Choroid plexus epithelial cell (primary cell): ENCODE measurements around the gene SEMA3F.
"Not testable (repeated sequence)": the region's sequence is repeated elsewhere in the genome, so short reads cannot be mapped to it uniquely, and the experiment has no call there.

Source experiments
- DNase-seq: peaks from one replicate; pipeline ENCODE4 v3.0.0-alpha.2; 2010; ENCODE audit warnings: low read depth
- H3K4me3 ChIP-seq: 2 replicates; pipeline ENCODE4 v1.5.1; 2011; ENCODE audit warnings: low read depth, mild to moderate bottlenecking, control low read depth, low read length, moderate library complexity
- TF ChIP-seq, protein P1 (sequence below): conservative IDR thresholded peaks from 2 replicates; pipeline ENCODE4 v1.5.1; 2011; ENCODE audit warnings: low read depth, mild to moderate bottlenecking, control low read depth, inconsistent platforms, low read length, moderate library complexity

Gene SEMA3F

DNA sequence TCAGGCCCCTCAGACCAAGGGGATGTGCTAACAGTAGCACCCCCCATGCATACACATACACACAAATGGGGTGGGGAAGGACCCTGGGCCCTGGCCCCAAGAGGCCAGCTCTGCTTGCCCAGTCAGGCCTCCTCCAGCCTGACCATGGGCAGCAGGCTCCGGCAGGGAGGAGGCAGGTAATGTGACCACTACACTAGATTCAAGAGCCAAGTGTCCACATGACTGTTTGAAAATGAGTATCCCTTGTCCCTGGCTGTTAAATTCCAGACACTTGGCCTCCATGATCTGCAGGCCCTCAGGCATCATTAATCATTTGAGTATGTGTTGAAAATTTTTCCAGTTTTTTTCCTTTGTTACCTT lies 67.0 kb downstream of the SEMA3F start:
- TF ChIP-seq, protein P1, sequence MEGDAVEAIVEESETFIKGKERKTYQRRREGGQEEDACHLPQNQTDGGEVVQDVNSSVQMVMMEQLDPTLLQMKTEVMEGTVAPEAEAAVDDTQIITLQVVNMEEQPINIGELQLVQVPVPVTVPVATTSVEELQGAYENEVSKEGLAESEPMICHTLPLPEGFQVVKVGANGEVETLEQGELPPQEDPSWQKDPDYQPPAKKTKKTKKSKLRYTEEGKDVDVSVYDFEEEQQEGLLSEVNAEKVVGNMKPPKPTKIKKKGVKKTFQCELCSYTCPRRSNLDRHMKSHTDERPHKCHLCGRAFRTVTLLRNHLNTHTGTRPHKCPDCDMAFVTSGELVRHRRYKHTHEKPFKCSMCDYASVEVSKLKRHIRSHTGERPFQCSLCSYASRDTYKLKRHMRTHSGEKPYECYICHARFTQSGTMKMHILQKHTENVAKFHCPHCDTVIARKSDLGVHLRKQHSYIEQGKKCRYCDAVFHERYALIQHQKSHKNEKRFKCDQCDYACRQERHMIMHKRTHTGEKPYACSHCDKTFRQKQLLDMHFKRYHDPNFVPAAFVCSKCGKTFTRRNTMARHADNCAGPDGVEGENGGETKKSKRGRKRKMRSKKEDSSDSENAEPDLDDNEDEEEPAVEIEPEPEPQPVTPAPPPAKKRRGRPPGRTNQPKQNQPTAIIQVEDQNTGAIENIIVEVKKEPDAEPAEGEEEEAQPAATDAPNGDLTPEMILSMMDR = no peak
- no peak overlapping the region for H3K4me3 ChIP-seq
- no peak for DNase-seq

DNA sequence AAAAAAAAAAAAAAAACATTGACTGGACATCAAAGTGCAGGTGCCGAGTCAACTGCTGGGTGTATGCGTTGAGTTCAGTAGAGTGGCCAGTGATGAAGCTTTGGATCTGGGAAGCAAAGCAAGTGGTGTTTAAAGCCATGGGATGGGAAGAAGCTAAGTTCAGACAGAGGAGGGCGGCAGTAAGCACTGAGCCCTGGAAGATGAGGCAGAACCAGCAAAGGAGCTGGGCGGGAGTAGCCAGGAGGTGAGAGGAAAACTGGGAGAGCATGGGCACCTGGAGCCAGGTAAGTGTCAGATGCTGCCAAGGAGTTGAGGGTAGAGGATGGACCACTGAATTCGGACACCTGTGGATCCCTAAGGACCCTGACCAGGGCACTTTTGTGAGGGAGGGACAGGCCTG lies 69.5 kb downstream of the SEMA3F start:
- no peak for DNase-seq
- no peak overlapping the region for H3K4me3 ChIP-seq
- TF ChIP-seq, protein P1 = no peak

DNA sequence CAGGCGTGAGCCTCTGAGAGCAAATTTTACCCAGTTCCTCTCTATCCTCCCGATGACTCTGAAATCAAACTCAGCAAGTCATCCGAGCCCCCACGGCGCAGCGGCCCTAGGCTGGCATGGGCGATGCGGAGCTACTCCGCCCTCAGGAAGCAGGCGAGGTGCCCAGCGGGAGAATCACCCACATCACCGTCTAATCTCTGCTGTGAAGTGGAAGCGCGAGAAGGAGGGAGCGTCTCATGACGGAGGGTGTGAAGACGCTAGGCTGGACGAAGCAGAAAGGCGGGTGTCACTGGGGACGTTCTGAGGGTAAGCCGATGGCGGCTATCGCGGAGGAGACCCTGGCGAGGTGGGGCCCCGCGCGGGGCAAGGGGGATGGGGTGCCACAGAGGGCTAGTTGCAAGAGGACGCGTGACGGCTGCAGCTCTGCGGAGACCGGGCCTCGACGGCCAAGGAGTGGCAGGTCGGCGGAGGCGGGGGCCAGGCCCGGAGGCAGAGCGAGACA lies 71.8 kb downstream of the SEMA3F start:
- H3K4me3 ChIP-seq = peak overlapping the region; percentile 80
- TF ChIP-seq, protein P1 = no peak
- DNase-seq = peak; percentile 42

DNA sequence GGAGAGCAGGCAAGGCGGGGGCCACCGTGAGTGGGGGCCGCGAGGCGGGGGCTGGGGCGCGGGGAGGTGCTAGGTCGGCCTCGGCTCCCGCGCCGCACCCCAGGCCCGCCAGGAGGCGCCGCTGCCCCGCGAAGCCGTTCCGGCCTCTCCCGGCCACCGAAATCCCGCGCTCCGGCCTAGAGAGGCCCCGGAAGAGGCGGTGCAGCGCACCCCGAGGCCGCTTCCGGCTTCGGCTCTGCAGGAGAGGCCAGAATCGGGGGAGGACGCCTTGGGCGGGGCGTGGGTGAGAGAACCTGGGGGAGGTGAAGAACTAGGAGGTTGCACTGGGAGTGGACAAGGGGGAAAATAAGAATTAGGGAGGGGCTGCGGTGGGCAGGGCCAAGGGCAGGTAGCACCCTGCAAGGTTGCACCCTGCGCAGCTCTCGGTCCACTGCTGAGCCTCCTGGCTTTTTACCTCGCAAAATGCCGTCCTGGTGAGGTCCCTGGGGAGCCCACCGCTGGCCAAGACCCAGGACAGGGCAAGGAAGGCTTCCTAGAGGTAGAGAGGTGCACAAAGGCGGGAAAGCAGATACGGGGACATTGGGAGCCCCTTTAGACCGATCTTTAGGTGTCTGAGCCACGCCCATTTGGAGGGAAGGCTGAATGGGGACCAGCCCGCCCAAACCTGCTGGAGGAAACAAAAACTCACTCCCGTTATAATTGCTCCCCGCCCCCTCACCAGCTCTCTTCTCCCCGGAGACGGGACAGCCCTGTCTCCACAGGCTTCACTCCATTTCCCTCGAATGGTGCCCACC lies 72.5 kb downstream of the SEMA3F start:
- peak; percentile 89 for DNase-seq
- H3K4me3 ChIP-seq = peak overlapping the region; percentile 80
- TF ChIP-seq, protein P1 = peak; percentile 54

DNA sequence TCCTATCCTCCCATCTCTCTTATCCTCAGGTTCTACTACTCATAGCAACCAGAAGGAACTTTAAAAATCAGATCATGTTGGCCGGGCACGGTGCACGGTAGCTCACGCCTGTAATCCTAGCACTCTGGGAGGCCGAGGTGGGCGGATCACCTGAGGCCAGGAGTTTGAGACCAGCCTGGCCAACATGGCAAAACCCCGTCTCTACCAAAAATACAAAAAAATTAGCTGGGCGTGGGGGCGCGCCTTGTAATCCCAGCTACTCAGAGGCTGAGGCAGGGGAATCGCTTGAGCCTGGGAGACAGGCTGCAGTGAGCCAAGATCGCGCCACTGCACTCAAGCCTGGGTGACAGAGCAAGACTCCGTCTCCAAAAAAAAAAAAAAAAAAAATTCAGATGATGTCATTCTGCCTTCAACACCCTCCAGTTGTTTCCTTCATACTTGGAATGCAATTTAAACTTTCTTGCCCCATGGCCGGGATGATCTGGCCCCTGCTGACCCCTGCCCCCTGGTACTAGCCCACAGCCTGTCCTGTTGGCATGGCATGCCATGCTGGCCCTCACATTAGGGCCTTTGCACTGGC lies 73.2 kb downstream of the SEMA3F start:
- H3K4me3 ChIP-seq = peak overlapping the region; percentile 80
- DNase-seq = not testable (repeated sequence)

DNA sequence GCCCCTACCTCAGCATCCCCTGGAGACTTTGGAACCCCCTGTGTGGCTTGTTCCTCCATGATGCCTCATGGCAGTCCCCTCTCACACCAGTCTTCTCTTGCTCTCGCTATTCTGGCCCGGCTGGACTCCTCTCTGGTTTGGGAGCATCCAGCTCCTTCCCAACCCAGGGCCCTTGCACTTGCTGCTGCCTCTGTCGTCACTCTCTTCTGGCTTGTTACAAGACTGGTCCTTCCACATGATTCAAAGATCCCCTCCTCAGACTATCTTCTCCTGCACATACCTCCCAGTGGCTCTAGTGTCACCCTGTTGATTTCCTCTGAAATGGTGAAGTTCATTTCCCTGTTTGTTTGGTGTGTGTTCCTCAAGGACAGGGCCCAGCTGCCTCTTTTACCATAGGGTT lies 74.4 kb downstream of the SEMA3F start:
- no peak overlapping the region for H3K4me3 ChIP-seq
- no peak for DNase-seq
- TF ChIP-seq, protein P1 = no peak

DNA sequence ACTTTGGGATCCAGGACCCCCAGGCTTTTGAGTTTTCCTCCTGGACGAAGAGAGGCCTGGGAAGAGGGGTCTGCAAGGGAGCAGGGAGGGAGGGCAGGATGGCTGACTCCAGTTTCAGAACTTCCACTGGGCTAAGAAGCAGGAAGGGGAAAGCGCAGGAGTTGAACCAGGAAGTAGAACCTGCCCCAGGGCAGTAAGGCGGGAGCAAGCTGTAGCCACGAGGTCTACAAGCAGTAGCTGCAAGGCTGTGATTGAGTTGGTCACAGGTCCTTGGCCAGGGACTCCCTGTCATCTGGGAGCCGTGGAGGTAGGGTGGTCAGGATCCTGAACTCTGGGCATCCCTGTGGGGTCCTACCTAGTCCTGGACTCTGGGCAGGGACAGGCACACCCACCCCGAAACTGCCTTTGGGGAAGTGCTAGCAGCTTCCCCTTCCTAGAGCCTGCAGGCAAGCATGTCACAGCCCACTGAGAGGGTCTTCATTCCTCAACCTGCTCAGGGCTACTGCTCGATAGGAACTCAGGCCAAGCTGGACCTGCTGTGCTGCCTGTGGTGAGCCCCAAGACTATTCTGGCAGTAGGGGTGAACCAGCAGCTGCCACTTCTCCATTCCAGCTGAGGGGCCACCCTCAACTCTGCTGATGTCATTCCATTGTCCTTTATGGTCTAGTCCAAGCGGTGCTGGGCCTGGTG lies 75.1 kb downstream of the SEMA3F start:
- H3K4me3 ChIP-seq = no peak overlapping the region
- TF ChIP-seq, protein P1 = no peak
- DNase-seq = no peak
